Left cardiac atrium (tissue), 4 donors: ENCODE results near the gene ANO9. TPM values are rescaled to one million over a fixed set of nuclear protein-coding genes. Genes with fewer than 3 reads are reported as not detected.
A peak's percentile ranks its signal among the peaks of the same experiment; 100 is the strongest.

ENCODE experiments used
- ATAC-seq, 2 donors: fragments of 200-7000 bp; cut with Tn5 transposase; one replicate each; pipeline ENCODE4 v1.9.1; 2020; ENCODE audit warnings: mild to moderate bottlenecking in 2 of 2, moderate library complexity in 2 of 2
- DNase-seq: peaks from one replicate; pipeline ENCODE4 v3.0.0-alpha.2; 2020
- intact Hi-C, 2 donors: fragments of 100-400 bp; cut with DNase I; formaldehyde crosslinking; loops; one replicate each; pipeline versions ENCODE4 v1.14.1 to v1.15.1; 2022 to 2023
- long read RNA-seq: library from polyadenylated mRNA; unstranded; transcript quantifications from one replicate; pipeline ENCODE4 v2.0.0, GENCODE V29; 2021
- total RNA-seq, 2 donors: library from RNA; stranded (reverse); fragmentation: NEBNext Ultra II Directional; extraction: Animal tissue kit (Norgen Biotek cat#: 25700); gene quantifications; one replicate each; pipeline ENCODE4 v1.2.1, GENCODE V29; 2021
- donor health status: DM: no; HTN: yes; CAD: no.
- donor health status: DM: no; HTN: yes; CAD: no; lungs with severe emphysema.
- donor health status: DM: yes; HTN: yes; CAD: no.
- donor health status: Dilated cardiomyopathy.

Gene ANO9, protein sequence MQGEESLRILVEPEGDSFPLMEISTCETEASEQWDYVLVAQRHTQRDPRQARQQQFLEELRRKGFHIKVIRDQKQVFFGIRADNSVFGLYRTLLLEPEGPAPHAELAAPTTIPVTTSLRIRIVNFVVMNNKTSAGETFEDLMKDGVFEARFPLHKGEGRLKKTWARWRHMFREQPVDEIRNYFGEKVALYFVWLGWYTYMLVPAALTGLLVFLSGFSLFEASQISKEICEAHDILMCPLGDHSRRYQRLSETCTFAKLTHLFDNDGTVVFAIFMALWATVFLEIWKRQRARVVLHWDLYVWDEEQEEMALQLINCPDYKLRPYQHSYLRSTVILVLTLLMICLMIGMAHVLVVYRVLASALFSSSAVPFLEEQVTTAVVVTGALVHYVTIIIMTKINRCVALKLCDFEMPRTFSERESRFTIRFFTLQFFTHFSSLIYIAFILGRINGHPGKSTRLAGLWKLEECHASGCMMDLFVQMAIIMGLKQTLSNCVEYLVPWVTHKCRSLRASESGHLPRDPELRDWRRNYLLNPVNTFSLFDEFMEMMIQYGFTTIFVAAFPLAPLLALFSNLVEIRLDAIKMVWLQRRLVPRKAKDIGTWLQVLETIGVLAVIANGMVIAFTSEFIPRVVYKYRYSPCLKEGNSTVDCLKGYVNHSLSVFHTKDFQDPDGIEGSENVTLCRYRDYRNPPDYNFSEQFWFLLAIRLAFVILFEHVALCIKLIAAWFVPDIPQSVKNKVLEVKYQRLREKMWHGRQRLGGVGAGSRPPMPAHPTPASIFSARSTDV
- 1 to 10 TPM in 1 of 2 donors, under 1 TPM in 1; 0.55 to 1.6 TPM for total RNA-seq
- long read RNA-seq, result 0 reads

DNA sequence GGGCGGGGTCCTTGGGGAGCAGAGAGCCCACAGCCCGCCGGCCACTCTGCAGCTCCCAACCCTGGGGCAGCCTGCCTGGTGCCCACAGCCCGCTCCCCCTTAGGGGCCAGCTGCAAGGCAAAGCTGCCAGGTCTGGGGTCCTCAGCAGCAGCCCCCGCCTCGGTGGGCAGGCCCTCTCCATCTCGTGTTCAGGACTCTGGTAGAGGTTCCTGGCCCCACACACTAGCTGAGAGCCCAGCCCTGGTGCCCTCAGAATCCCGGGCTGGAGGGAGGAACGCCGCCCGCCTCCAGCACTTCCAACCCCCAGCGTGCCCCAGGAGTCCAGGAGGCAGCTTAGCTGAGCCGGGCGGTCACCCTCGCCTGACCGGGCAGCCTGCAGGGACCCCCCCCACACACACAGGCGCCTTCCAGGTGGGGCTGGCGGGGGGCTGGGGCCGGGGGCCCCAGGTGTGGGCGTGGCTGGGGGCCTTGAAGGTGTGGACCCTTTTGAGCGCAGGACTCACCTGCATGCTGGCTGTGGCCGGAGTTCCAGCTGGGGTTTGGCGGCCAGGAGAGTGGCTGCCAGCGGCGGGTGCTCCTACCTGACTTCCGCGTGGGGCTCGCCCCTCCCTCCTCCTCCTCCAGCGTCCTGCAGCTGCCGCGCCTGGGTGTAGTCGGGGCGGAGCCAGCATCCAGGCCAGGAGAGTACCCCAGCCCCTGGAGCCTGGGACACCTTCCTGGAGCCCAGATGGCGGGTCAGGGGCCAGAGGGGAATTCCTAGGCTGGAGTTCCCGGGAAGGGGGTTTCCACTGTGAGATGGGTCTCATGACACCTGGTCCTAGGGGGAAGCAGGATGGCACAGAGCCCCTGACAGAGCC is at the start of gene ANO9:
Gene ANO9, minus strand, starts transcription at position 594 of the 857 bp plus-strand sequence. Its CDS starts 85 bp downstream, at position 509.
- ATAC-seq, result peak; percentile 31 to 45
- intact Hi-C loops, result no loop called here
- DNase-seq, result peak; percentile 27

DNA sequence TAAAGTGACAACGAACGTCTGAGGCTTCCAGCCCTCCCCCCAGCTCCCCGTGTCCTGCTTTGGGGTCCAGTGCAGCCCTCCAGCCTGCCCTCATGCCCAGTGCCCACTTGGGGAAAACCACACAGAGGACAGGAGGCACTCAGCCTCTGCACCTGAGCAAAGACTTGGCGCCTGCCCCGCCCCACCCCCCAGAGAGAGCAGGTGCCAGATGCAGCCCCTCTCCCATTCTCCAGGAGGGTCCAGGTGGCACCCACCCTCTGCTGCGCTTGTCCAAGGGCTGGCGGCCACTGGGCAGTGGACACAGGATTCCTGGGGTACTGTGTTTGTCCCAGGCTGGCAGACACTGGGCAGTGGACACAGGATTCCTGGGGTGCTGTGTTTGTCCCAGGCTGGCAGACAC is 49.5 kb upstream of the ANO9 start:
- no peak for DNase-seq
- intact Hi-C loops, result no loop called here
- ATAC-seq, result no peak

DNA sequence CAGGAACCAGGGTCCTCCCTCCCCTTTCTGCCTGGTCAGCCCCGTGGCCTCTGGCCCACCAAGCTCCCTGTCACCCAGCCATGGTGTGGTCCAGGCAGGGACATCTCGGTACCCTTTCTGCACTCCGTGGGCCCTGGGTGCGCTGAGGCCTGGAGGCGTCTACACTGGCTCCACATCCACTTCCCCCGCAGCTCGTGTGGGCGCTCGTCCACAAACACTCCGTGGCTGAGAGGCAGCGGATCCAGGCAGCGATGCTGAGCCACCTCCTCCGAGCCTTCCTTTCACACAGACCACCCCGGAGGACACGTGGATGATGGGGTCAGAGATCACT is 49.1 kb upstream of the ANO9 start:
- DNase-seq (no peak), ATAC-seq (no peak)
- intact Hi-C loops, result no loop called here

DNA sequence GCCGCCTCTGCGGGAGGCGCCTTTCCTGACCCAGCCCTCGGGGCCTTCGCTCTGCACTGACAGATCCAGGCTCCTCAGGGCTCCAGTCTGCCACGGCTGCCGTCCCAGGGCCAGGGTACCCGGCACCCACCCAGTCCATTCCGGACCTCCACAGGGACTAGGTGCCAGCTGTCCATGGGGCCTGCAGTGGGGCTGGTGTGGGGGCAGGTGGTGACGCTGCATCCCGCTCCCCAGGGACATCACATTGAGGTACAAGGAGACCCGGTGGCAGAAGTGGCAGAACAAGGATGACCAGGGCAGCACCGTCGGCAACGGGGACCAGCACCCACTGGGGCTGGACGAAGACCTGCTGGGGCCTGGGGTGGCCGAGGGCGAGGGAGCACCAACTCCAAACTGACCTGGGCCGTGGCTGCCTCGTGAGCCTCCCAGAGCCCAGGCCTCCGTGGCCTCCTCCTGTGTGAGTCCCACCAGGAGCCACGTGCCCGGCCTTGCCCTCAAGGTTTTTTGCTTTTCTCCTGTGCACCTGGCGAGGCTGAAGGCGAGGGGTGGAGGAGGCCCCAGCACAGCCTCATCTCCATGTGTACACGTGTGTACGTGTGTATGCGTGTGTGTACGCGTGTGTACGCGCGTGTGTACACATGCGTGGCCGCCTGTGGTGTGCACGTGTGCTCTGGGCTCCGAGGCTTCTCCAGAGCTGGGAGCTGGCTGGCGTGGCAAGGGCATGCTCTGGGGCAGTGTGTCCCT is 48.5 kb upstream of the ANO9 start:
- DNase-seq, result no peak
- ATAC-seq, result no peak
- intact Hi-C loops, result no loop called here

- no peak for ATAC-seq
- no peak for DNase-seq
- intact Hi-C loops, result no loop called here
These were observed 47.9 kb upstream of the ANO9 start for GRCh38 chr11:489610-490185.

DNA sequence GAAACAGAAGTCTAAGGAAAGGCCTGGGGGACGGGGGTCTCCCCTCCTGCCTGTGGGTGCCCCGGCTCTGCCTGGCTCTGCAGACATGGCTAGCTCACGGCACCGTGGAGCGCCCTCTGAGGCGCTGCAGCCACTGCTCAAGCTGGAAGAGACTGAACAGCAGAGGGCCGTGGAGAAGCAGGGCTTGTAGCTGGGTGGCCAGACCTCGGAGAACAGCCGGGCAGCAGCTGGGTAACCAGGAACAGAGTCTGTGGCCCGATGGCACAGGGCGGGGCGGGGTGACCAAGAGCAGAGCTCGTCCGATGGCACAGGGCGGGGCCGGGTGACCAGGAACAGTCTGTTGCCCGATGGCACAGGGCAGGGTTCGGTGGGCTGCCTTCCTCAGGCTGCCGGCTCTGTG is 47.2 kb upstream of the ANO9 start:
- intact Hi-C loops, result no loop called here
- DNase-seq (no peak), ATAC-seq (no peak)

DNA sequence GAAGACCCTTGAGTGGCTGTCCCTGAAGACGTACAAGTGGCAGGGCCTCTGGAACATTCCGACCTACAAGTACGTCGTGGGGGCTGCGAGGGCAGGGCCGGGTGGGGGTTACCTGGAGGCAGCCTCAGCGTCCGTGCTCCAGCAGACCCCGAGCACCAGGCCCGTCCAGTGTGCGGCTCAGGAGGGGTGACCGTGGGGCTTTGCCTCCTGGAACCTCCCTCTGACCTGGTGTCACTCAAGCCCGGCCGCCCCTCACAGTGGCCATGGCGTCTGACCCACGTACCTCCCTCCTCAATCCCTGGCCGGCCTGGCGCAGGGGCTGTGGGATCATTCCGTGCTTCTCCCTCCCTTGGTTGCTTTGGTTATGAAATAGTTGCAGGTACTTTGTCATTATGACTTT is 46.8 kb upstream of the ANO9 start:
- intact Hi-C loops, result no loop called here
- ATAC-seq (no peak), DNase-seq (no peak)

- intact Hi-C loops, result no loop called here
- no peak for ATAC-seq
These were observed 46.3 kb upstream of the ANO9 start for GRCh38 chr11:488062-488461.

GRCh38 chr11:487571-488021 is 45.8 kb upstream of the ANO9 start:
- intact Hi-C loops, result no loop called here
- DNase-seq, result no peak
- no peak for ATAC-seq

More at GRCh38 chr11:488062-488461, 46.3 kb upstream of the ANO9 start:
- DNase-seq, result no peak

DNA sequence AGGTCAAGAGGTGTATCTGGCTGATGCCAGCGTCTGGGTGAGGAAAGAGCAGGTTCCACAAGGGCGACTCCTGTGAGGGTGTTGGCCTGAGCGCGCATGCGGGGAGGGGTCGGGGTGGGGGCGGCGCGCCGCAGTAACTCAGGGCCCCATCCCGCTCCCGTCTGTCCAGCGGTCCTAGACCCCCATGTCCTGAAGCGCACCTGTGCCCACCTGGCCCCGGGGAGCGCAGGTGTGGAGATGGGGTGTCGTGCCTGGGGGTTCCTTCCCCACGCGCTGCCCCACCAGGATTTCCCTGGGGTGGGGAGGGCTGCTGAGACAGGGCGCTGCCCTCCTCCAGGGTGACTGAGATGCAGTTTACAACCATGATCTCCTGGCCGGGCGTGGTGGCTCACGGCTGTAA is 44.4 kb upstream of the ANO9 start:
- DNase-seq (no peak), ATAC-seq (no peak)
- intact Hi-C loops, result no loop called here

DNA sequence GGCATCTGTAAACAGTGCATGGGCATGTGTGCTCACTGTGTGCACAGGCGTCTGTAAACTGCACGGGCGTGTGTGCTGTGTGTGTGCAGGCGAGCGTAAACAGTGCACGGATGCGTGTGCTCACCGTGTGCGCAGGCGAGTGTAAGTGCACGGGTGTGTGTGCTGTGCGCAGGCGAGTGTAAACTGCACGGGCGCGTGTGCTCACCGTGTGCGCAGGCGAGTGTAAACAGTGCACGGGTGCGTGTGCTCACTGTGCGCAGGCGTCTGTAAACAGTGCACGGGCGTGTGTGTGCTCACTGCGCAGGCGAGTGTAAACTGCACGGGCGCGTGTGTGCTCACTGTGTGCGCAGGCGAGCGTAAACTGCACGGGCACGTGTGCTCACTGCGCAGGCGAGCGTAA is 42.8 kb upstream of the ANO9 start:
- no peak for DNase-seq

GRCh38 chr11:479311-479710 is 37.5 kb upstream of the ANO9 start:
- DNase-seq (no peak), ATAC-seq (no peak)
- intact Hi-C loops, result no loop called here

More for the DNA sequence above, 42.8 kb upstream of the ANO9 start:
- intact Hi-C loops, result no loop called here
- no peak for ATAC-seq

DNA sequence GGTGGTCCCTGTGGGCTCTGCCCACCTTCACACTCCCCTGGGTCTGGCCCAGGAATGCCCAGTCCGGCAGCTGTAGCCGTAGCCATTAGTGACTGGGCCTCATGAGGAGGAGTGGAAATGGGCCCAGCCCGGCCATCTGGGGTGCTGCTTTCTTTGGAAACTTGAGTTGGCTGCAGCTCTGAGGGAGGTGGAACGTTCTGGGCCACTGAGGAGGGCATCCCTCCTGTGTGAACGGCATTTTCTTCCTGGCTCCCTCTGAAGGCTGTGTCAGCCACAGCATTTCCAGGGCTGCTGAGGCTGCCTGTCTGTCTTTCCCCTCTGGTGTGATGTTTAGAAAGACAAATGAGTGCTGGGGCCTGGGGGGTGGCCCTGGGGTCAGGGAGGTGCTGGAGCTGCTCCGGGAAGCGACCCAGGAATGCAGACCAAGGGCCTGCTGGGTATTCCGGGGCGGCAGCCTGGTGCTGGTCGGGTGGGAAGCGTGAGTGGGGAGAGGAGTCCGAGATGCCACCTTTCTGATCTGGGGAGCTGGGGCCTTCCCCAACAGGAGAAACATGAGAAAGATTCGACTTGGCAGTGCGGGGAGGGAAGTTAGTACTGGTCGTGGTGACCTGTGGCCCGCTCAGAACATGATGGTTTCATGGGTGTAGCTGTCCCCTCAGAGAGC is 35.4 kb upstream of the ANO9 start:
- no peak for DNase-seq
- no peak for ATAC-seq
- intact Hi-C loops, result no loop called here

GRCh38 chr11:476416-476815 is 34.6 kb upstream of the ANO9 start:
- ATAC-seq (no peak), DNase-seq (no peak)
- intact Hi-C loops, result no loop called here

DNA sequence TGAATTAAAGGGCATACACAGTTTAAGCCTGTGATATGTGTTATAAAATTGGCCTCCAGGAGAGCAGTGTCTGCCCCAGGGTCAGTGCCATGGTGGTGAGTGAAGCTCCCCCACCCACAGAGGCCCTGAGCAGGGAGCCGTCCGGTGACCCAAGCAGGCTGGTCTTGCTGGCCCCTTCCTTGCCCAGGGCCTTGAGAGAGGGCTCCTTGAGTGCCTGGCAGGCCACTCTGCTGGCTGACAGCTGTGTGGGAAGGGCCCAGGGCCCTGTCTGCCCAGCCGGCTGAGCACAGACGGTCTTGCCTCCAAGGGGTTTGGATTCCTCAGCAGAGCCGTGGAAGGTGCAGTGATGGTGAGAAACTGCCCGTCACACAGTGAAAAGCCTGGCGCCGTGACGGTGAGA is 34.1 kb upstream of the ANO9 start:
- intact Hi-C loops, result no loop called here
- no peak for ATAC-seq
- DNase-seq, result no peak

DNA sequence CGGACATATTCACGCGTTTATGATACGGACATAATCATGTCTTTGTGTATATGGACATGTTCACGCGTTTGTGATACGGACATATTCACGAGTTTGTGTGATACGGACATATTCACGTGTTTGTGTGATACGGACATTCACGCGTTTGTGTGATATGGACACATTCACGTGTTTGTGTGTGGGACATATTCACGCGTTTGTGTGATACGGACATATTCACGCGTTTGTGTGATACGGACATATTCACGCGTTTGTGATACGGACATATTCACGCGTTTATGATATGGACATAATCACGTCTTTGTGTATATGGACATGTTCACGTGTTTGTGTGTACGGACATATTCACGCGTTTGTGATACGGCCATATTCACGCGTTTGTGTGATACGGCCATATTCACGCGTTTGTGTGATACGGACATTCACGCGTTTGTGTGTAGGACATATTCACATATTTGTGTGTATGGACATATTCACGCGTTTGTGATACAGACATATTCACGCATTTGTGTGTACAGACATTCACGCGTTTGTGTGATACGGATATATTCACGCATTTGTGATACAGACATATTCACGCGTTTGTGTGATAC is 33.2 kb upstream of the ANO9 start:
- ATAC-seq, result no peak
- DNase-seq, result no peak
- intact Hi-C loops, result no loop called here

GRCh38 chr11:473962-474785 is 32.4 kb upstream of the ANO9 start:
- ATAC-seq (no peak), DNase-seq (no peak)
- intact Hi-C loops, result no loop called here
